OCI-LY1 (cell line): Measurements from ENCODE around the gene ERLIN1.

Source experiments
- H2AFZ ChIP-seq: fragments of 200-600 bp; sonication (generic), shearing (Covaris generic); 2 replicates; pipeline ENCODE4 v1.6.0; 2014; ENCODE audit warnings: antibody characterized with exemption, mild to moderate bottlenecking, low read length
- H3F3A ChIP-seq: fragments of 200-600 bp; sonication (generic), shearing (Covaris generic); 2 replicates; pipeline ENCODE4 v1.6.0; 2014; ENCODE audit warnings: mild to moderate bottlenecking, antibody characterized with exemption, low read length, moderate library complexity; ENCODE audit not compliant: insufficient read depth
- H3K27ac ChIP-seq: fragments of 200-600 bp; sonication (generic); 2 replicates; pipeline ENCODE4 v1.5.1; 2014; ENCODE audit warnings: low read length, mixed run types, mild to moderate bottlenecking, low read depth; ENCODE audit not compliant: poor library complexity, severe bottlenecking
- H3K27me3 ChIP-seq: fragments of 200-600 bp; sonication (generic); 2 replicates; pipeline ENCODE4 v1.6.0; 2014; ENCODE audit warnings: antibody characterized with exemption, mild to moderate bottlenecking, low read length, moderate library complexity; ENCODE audit not compliant: insufficient read depth
- H3K36me3 ChIP-seq: fragments of 200-600 bp; sonication (generic); 2 replicates; pipeline ENCODE4 v1.6.1; 2014; ENCODE audit warnings: mild to moderate bottlenecking, antibody characterized with exemption, low read length, moderate library complexity, mixed read lengths; ENCODE audit not compliant: insufficient read depth
- H3K4me1 ChIP-seq: fragments of 200-600 bp; sonication (generic); 2 replicates; pipeline ENCODE4 v1.5.1; 2014; ENCODE audit warnings: mild to moderate bottlenecking, low read length, moderate library complexity; ENCODE audit not compliant: insufficient read depth, severe bottlenecking
- H3K4me2 ChIP-seq: fragments of 200-600 bp; sonication (generic), shearing (Covaris generic); 2 replicates; pipeline ENCODE4 v1.6.1; 2014; ENCODE audit warnings: low read length
- H3K4me3 ChIP-seq: fragments of 200-600 bp; sonication (generic); 2 replicates; pipeline ENCODE4 v1.5.1; 2014; ENCODE audit warnings: low read length, low read depth, mild to moderate bottlenecking, mixed read lengths; ENCODE audit not compliant: poor library complexity, severe bottlenecking
- H3K79me2 ChIP-seq: fragments of 200-600 bp; shearing (Covaris generic); 2 replicates; pipeline ENCODE4 v1.6.1; 2016; ENCODE audit warnings: mixed run types, low read length, mixed read lengths; ENCODE audit not compliant: insufficient read depth
- H3K9ac ChIP-seq: fragments of 200-600 bp; sonication (generic), shearing (Covaris generic); 2 replicates; pipeline ENCODE4 v1.6.1; 2014; ENCODE audit warnings: mild to moderate bottlenecking, low read length, mixed read lengths
- H3K9me2 ChIP-seq: fragments of 200-600 bp; sonication (generic), shearing (Covaris generic); 2 replicates; pipeline ENCODE4 v1.6.1; 2014; ENCODE audit warnings: low read depth, mild to moderate bottlenecking, low read length, mixed read lengths
- H3K9me3 ChIP-seq: fragments of 200-600 bp; shearing (Covaris generic); 2 replicates; pipeline ENCODE4 v1.6.1; 2014; ENCODE audit warnings: low read length, mixed read lengths
- H4K20me1 ChIP-seq: fragments of 200-600 bp; sonication (generic), shearing (Covaris generic); 2 replicates; pipeline ENCODE4 v1.6.0; 2016; ENCODE audit warnings: mild to moderate bottlenecking, low read length; ENCODE audit not compliant: insufficient read depth
- EZH2 ChIP-seq: fragments of 200-600 bp; sonication (generic), shearing (Covaris generic); IDR thresholded peaks from 2 replicates; pipeline ENCODE4 v1.8.0; 2017; ENCODE audit warnings: borderline replicate concordance, mixed run types, mild to moderate bottlenecking, antibody characterized with exemption, low read length, moderate library complexity, mixed read lengths
- TF ChIP-seq, protein P1 (sequence below): fragments of 200-600 bp; sonication (generic), shearing (Covaris generic); IDR thresholded peaks from 2 replicates; pipeline ENCODE4 v1.5.1; 2017; ENCODE audit warnings: mild to moderate bottlenecking, antibody characterized with exemption, low read length, moderate library complexity, mixed read lengths

The ERLIN1 gene

DNA sequence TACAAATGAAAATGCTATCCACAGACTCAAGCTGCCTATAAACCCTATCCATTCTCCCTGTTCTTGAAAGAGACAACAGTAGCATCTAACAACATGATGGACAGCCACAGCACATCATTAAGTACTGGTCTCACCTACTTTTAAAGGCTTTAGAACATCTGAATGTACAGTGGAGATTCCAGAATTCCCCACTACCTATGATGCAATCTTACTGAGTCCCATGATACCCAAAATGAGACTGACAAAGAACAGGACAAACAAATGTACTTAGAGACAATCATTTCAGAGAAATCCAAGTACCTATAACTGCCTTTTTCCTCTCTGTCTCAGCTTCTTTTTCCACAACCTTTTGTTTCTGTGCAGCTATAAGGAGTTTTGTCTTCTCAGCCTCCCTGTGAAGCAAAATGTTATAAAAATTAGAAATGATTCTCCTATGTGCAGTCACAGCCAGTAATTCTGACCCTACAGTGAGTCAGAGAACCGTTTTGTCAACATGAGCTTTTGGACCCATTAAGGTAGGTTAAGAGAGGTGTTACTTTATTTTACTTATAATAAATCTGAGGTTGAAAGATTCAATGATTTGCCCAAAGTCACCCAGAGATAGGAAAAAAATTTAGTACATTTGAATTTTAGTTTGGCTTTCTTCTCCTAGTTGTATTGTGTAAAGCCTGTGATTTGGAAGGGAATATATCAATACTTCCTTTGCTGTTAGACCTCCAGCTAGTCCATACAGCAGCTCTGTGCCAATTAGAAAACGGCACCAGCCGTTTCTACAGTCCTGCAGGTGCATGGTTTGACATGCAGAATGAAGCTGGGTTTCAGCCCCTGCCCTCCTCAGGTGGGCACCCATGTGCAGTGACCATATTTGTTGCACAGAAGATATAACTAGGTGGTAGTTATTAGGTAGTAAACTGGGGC, 21.9 kb downstream of the ERLIN1 start:
- no peak for TF ChIP-seq EZH2
- TF ChIP-seq, protein P1, sequence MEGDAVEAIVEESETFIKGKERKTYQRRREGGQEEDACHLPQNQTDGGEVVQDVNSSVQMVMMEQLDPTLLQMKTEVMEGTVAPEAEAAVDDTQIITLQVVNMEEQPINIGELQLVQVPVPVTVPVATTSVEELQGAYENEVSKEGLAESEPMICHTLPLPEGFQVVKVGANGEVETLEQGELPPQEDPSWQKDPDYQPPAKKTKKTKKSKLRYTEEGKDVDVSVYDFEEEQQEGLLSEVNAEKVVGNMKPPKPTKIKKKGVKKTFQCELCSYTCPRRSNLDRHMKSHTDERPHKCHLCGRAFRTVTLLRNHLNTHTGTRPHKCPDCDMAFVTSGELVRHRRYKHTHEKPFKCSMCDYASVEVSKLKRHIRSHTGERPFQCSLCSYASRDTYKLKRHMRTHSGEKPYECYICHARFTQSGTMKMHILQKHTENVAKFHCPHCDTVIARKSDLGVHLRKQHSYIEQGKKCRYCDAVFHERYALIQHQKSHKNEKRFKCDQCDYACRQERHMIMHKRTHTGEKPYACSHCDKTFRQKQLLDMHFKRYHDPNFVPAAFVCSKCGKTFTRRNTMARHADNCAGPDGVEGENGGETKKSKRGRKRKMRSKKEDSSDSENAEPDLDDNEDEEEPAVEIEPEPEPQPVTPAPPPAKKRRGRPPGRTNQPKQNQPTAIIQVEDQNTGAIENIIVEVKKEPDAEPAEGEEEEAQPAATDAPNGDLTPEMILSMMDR, result no peak
- Histone ChIP-seq H3K27me3 (no peaks in the 10 kb centered on the region), H3K4me1 (no peaks in the 10 kb centered on the region), H3K9ac (no peak overlapping the region), H3K4me2 (no peak overlapping the region), H2AFZ (no peak overlapping the region), H3K27ac (no peak overlapping the region), H4K20me1 (no peaks in the 10 kb centered on the region), H3K79me2 (no peaks in the 10 kb centered on the region), H3K9me2 (no peaks in the 10 kb centered on the region), H3K36me3 (peaks cover 54% of the 10 kb centered on the region), H3F3A (no peaks in the 10 kb centered on the region), H3K4me3 (no peak overlapping the region), H3K9me3 (no peaks in the 10 kb centered on the region)

DNA sequence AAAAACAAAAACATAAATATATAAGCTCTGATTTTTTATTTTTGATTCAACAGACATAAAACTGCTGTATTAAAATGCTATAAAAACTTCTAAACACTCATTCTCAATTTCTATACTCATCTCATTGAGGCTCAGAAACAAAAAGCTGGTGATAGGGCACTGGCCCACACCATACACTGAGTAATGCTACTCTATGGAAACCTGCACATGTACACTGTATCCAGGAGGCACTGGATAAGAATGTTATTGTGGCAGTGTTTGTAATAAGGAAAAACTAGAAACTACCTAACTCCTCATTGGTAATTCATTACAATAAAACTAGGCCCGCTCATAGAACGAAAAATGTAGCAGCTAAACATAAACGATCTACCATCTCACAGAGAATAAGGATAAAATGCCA, 23.1 kb downstream of the ERLIN1 start:
- H2AFZ ChIP-seq, result no peak overlapping the region
- H3K9me3 ChIP-seq, result no peaks in the 10 kb centered on the region
- no peaks in the 10 kb centered on the region for H3F3A ChIP-seq
- TF ChIP-seq EZH2, result no peak
- TF ChIP-seq, protein P1, result no peak
- no peaks in the 10 kb centered on the region for H3K79me2 ChIP-seq
- no peak overlapping the region for H3K9ac ChIP-seq
- no peaks in the 10 kb centered on the region for H4K20me1 ChIP-seq
- H3K4me3 ChIP-seq, result no peak overlapping the region
- no peaks in the 10 kb centered on the region for H3K9me2 ChIP-seq
- H3K27ac ChIP-seq, result no peak overlapping the region
- peaks cover 59% of the 10 kb centered on the region for H3K36me3 ChIP-seq
- H3K4me2 ChIP-seq, result no peak overlapping the region
- no peaks in the 10 kb centered on the region for H3K27me3 ChIP-seq
- no peaks in the 10 kb centered on the region for H3K4me1 ChIP-seq

DNA sequence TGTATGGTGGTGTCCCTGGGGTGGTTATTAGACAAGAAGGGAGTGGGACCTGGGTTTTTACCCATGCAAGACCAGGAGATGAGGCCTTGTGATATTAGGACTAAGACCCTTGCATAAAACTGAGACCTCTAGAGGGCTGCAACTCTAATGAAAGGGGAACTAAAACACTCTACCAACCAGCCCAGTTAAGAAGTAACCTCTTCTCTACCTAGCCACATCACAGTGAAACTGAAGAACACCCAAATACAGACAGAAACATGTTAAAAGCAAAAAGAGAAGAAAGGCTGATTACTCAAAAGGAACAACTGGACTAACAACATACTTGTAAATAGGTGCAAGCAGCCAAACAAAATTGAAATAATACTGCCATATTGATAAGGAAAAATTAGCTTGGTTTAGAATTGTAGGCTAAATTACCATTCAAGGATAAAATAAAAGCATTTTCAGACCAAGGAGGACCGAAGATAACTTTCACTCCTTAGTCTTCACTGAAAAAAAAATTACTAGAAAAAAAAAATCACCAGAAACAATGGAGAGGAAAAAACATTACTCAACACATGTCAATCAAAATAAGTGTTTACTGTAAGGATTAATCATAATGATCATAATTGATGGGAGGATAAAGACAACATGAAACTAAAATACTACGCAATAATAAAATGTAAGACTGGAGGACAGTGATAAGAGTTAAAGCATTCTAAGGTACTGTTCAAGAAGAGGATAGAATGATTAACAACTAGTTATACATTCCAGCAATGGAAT, 27.6 kb downstream of the ERLIN1 start:
- no peak overlapping the region for H3K9ac ChIP-seq
- H3K9me3 ChIP-seq, result no peaks in the 10 kb centered on the region
- no peaks in the 10 kb centered on the region for H3F3A ChIP-seq
- no peaks in the 10 kb centered on the region for H3K79me2 ChIP-seq
- H3K4me1 ChIP-seq, result no peaks in the 10 kb centered on the region
- no peak overlapping the region for H3K27ac ChIP-seq
- H3K9me2 ChIP-seq, result no peaks in the 10 kb centered on the region
- H4K20me1 ChIP-seq, result no peaks in the 10 kb centered on the region
- no peak overlapping the region for H3K4me3 ChIP-seq
- no peaks in the 10 kb centered on the region for H3K27me3 ChIP-seq
- H3K4me2 ChIP-seq, result no peak overlapping the region
- TF ChIP-seq, protein P1, result no peak
- no peak for TF ChIP-seq EZH2
- H3K36me3 ChIP-seq, result peaks cover 86% of the 10 kb centered on the region
- no peak overlapping the region for H2AFZ ChIP-seq
